GM13977 (cell line): Measurements from ENCODE around the gene PRAME.

Experiments
- DNase-seq: peaks from one replicate; pipeline ENCODE4 v3.0.0; 2012; ENCODE audit warnings: low spot score
- in situ Hi-C: fragments of 300-500 bp; cut with MboI; formaldehyde crosslinking; loops from one replicate; pipeline ENCODE4 v1.12.0; 2022; ENCODE audit warnings: low sequenced_read_pairs, low pct_unique_long_range_greater_than_20kb, mixed read lengths, inconsistent platforms; ENCODE audit not compliant: unreplicated experiment
- TF ChIP-seq, protein P1 (sequence below): IDR thresholded peaks from 2 replicates; pipeline ENCODE4 v1.5.1; 2012; ENCODE audit warnings: mild to moderate bottlenecking, control low read depth; ENCODE audit not compliant: insufficient read depth; ENCODE audit errors: extremely low read depth, missing control alignments

PRAME gene

GRCh38 chr22:22579869-22580604, 21.0 kb upstream of the PRAME start:
- no peak for DNase-seq
- TF ChIP-seq, protein P1, sequence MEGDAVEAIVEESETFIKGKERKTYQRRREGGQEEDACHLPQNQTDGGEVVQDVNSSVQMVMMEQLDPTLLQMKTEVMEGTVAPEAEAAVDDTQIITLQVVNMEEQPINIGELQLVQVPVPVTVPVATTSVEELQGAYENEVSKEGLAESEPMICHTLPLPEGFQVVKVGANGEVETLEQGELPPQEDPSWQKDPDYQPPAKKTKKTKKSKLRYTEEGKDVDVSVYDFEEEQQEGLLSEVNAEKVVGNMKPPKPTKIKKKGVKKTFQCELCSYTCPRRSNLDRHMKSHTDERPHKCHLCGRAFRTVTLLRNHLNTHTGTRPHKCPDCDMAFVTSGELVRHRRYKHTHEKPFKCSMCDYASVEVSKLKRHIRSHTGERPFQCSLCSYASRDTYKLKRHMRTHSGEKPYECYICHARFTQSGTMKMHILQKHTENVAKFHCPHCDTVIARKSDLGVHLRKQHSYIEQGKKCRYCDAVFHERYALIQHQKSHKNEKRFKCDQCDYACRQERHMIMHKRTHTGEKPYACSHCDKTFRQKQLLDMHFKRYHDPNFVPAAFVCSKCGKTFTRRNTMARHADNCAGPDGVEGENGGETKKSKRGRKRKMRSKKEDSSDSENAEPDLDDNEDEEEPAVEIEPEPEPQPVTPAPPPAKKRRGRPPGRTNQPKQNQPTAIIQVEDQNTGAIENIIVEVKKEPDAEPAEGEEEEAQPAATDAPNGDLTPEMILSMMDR: no peak
- in situ Hi-C loops: no loop called here

DNA sequence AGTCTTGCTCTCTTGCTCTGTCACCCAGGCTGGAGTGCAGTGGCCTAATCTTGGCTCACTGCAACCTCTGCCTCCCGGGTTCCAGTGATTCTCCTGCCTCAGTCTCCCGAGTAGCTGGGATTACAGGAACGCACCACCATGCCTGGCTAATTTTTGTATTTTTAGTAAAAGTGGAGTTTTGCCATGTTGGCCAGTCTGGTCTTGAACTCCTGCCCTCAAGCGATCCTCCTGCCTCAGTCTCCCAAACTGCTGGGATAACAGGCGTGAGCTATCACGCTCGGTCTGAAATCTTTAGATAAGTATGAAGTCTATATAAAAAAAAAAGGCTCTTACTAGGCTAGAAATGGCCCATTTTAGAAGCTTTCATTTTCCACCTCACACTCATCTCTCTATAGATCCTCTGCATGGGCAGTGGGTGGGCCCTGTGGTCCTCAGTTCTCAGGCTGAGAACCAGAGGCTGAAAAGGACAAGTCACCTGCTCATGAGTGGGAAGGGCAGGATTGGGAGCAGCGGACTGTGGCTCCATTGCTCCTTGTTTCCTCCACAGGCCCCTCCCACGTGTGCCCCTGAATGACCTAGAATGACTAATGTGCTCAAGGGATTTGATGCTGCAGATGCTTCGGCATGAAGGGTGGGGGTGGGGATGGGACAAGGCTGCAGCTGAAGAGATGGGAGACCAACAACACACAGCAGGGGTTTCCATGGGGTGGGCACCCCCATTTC, 19.8 kb upstream of the PRAME start:
- in situ Hi-C loops: no loop called here
- TF ChIP-seq, protein P1: no peak
- no peak for DNase-seq

- no peak for DNase-seq
- TF ChIP-seq, protein P1: no peak
- in situ Hi-C loops: no loop called here
Measured at GRCh38 chr22:22576989-22577427, 17.9 kb upstream of the PRAME start.

GRCh38 chr22:22576244-22576988, 17.4 kb upstream of the PRAME start:
- TF ChIP-seq, protein P1: peak; percentile 26
- in situ Hi-C loops: no loop called here
- DNase-seq: peak; percentile 31

DNA sequence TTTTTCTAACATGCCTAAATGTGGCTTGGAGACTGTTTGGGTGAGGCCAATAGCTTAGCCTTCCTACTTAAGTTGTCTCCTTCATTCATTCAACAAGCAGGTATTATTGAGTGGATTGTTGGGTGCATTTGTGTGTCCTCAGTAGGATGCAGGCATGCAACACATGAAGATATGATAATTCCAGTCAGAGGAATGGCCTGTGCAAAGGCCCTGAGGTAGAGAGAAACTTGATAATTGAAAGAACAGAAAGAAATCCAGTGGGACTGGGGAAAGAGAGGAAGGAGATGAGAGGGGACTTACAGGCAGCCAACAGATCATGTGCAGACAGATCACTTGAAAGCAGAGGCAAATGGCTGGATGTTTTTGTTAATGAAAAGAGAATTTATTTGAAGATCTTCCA, 15.3 kb upstream of the PRAME start:
- DNase-seq: no peak
- in situ Hi-C loops: no loop called here
- TF ChIP-seq, protein P1: no peak

GRCh38 chr22:22573047-22573889, 14.2 kb upstream of the PRAME start:
- DNase-seq: no peak
- TF ChIP-seq, protein P1: no peak
- in situ Hi-C loops: no loop called here
